ENCODE results near the gene SIGLEC6.
"Not testable (repeated sequence)": the region's sequence is repeated elsewhere in the genome, so short reads cannot be mapped to it uniquely, and the experiment has no call there.

Gene SIGLEC6

DNA sequence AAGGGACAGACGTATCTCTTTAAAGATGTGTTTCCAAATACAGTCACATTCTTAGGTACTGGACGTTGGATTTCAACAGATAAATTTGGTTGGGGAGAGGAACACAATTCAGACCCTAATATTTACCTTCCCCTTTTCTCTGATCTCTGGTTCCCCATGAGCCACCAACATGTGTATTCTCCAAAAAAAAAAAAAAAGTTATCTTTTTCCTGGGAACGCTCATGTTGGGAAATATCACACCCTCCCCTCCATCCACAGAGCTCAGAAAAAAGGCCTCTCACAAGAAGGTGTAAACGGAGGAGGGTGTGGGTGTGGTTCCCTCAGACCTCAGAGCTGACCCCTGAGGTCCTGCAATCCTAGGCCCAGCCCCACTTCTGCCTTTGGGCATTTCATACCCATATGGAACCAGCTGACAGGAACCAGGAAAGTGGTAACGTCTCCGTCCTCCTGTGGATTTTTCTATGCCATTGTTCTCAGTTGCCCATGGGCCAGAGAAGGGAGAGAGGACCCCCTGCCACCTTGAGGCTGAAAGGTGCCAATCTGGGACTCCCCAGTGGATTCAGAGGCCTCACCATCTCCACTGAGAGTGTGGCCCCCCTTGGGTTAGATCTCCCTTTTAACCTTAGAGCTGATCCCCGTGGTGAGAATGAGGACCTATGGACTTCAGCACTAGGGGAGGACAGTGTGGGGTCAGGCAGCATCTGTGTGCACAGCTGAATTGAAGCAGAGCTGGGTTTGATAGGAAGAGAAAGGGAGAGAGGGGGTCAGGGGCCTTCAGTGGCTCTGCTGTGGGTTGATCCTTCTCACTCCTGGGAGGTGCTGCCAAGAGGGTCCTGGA lies 21.4 kb downstream of the SIGLEC6 start:
- in situ Hi-C loops (cut with MboI; ENCODE audit: low sequenced_read_pairs): no loop called here

DNA sequence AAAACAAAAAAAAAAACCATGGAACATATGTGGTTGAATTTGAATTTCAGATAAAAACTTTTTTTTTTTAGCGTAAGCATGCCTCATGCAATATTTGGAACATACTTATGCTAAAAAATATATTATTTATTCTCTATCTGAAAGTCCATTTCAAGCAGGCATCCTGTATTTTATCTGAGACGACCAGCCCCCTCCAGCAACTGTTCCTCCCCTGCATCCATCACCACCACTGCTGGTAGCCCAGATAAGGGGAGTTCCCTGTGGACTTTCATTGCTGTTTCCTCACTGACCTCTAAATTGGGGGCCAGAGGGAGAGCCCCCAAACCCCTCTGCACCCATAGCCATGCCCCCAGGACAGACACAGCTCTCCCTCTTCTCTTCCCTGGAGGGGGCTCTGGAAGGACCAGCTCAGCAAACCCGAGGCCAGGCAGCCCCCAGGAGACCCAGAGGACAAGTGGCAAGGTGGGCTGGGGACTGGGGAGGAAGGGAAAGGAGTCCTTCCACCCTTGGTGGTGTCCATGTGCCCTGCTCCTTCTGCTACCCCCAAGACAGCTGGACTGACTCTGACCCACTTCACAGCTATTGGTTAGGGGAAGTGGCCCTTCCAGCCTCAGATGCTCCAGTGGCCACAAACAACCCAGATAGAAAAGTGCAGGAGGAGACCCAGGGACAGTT lies 23.3 kb downstream of the SIGLEC6 start:
- in situ Hi-C loops (cut with MboI; ENCODE audit: low sequenced_read_pairs): no loop called here

DNA sequence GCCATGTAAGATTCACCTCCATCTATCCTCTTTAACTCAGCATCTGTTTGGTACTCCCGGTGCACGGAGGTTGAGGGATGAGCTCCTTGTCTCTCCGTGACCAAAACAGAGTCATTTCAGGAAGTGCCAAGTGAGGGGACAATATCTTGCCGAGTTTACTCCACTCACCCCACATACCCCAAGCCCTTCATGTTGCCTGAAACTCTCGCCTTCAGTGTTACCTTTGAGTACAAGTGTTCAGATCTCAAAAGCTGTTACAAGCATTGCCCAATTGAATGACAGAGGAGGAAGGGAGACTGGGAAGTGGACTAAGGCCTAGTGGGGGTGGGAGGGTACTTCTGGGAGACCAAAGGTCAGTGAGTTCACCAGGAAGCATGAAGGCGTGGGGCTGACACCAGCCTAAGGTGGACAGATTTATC lies 23.8 kb downstream of the SIGLEC6 start:
- in situ Hi-C loops (cut with MboI; ENCODE audit: low sequenced_read_pairs): no loop called here

- in situ Hi-C loops (cut with MboI; ENCODE audit: low sequenced_read_pairs): no loop called here
Measured at GRCh38 chr19:51507192-51507591, 24.3 kb downstream of the SIGLEC6 start.

DNA sequence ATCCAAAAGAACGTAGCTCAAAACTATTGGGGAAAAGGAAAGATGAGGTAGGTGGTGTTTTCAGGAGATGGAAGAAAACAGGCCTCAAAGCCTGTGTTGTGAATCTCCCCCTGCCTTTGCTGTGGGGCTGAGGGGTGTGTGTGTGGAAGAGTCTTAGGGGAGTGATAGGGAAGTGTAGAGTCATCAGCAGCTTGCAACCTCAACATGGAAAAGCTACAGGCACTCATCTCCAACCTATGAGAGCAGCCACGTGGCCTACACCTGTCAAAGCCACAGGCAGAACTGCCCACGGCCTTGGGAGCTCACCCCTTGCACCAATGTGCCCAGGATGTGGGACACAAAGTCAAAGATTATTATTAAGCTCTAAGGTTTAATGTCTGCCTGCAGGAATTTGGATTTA lies 25.6 kb downstream of the SIGLEC6 start:
- in situ Hi-C loops (cut with MboI; ENCODE audit: low sequenced_read_pairs): no loop called here

DNA sequence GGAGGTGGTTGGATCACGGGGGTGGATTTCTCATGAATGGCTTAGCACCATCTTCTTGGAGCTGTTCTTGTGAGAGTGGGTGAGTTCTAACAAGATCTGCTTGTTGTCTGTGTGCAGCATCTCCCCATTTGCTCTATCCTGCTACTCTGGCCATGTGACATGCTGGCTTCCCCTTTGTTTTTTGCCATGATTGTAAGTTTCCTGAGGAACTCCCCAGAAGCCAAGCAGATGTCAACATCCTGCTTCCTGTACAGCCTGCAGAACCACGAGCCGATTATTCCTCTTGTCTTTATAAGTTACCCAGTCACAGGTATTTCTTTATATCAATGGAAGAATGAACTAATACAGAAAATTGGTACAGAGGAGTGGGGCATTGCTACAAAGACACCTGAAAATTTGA lies 27.6 kb downstream of the SIGLEC6 start:
- in situ Hi-C loops (cut with MboI; ENCODE audit: low sequenced_read_pairs): no loop called here

GRCh38 chr19:51503286-51503817 lies 28.1 kb downstream of the SIGLEC6 start:
- in situ Hi-C loops (cut with MboI; ENCODE audit: low sequenced_read_pairs): no loop called here

GRCh38 chr19:51501594-51502263 lies 29.7 kb downstream of the SIGLEC6 start, which contains the start of gene SIGLEC12:
Gene SIGLEC12, minus strand, starts transcription at chr19:51501800. Its CDS starts 67 bp downstream, at chr19:51501733.
- in situ Hi-C loops (cut with MboI; ENCODE audit: low sequenced_read_pairs): no loop called here

- in situ Hi-C loops (cut with MboI; ENCODE audit: low sequenced_read_pairs): not testable (repeated sequence)
Measured at GRCh38 chr19:51500931-51501330, 30.5 kb downstream of the SIGLEC6 start.

DNA sequence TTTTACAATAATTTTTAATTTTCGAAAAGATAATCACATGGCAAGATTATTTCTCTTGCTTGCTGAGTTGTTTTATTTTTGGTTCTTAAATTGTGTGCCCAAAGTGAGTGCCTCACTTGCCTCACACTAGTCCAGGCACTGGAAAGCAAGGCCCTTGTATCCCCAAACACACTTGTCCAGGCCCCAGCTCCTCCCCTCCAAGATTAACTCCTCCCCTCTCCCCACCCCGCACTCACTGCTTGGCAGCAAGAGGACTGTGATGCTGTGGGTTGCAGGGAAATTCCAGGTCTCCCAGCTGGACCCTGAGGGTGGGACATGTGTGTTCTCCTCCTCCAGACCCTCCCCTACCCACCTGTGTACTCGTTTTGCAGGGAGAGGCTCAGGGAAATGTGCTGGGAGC lies 33.8 kb downstream of the SIGLEC6 start:
- in situ Hi-C loops (cut with MboI; ENCODE audit: low sequenced_read_pairs): no loop called here

DNA sequence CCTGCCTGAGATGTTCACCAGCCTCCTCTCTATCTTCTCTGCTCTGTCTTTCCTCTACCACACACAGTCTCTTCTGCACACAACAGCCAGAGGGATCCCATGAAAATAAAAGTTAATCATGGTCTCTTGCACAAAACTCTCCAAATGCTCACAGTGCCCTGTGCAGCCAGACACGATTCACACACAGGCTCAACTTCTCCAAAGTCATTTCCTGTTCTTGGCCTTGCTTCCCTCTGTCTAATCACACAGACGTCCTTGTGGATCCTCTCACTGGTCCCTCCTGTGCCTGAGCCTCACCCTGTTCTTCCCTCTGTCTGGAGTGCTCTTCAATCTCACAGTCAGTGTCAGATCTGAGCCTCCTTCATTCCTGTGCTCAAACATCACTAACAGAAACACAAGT lies 37.7 kb downstream of the SIGLEC6 start:
- in situ Hi-C loops (cut with MboI; ENCODE audit: low sequenced_read_pairs): no loop called here

DNA sequence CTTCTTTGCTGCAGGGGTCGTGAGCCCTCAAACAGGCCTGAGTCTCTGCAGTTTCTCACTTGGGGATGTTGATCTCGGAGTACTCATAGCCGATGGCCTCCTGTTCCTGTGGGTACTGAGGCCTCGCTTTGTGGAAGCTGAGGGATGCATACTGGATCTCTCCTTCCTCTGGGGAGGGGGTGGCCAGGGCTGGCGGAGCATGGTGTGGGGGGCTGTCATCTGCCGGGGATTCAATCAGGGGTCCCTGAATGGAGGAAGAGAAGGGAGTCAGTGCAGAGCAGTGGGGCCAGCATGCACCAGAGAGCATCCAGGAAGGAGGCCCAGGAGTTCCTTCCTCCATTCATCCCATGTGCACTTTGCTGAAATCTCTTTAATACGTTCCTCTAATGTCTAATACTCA lies 39.9 kb downstream of the SIGLEC6 start:
- in situ Hi-C loops (cut with MboI; ENCODE audit: low sequenced_read_pairs): no loop called here

DNA sequence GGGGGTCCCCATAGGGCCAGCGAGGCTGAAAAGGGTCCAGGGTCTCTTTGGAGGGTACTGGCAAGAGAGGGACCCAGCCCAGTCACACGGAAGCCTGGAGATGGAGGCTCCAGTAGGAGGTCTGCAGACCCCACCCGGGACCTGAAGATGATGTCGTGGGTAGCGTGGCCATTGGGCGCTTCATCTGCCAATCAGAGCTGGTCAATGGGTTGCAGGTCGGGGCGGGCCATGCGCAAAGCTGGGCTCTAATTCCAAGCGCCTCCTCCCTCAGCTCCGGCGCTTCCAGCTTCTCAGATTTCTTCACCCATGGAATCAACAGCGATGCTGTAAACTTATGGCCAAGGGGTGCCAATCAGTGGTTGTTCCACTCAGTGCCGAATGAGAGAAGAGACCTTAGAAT lies 40.8 kb downstream of the SIGLEC6 start:
- in situ Hi-C loops (cut with MboI; ENCODE audit: low sequenced_read_pairs): no loop called here

GRCh38 chr19:51489113-51489512 lies 42.4 kb downstream of the SIGLEC6 start:
- in situ Hi-C loops (cut with MboI; ENCODE audit: low sequenced_read_pairs): no loop called here

- in situ Hi-C loops (cut with MboI; ENCODE audit: low sequenced_read_pairs): no loop called here
Measured at GRCh38 chr19:51488491-51488890, 43.0 kb downstream of the SIGLEC6 start.

- in situ Hi-C loops (cut with MboI; ENCODE audit: low sequenced_read_pairs): no loop called here
Measured at GRCh38 chr19:51485960-51486660, 45.4 kb downstream of the SIGLEC6 start.

GRCh38 chr19:51480590-51480989 lies 50.9 kb downstream of the SIGLEC6 start:
- in situ Hi-C loops (cut with MboI; ENCODE audit: low sequenced_read_pairs): no loop called here

GRCh38 chr19:51479531-51480331 lies 51.7 kb downstream of the SIGLEC6 start:
- in situ Hi-C loops (cut with MboI; ENCODE audit: low sequenced_read_pairs): loop anchor here (10.0 kb wide), 1 partner anchor 175 kb away; no protein-coding TSS in a partner anchor

GRCh38 chr19:51478381-51479234 lies 52.9 kb downstream of the SIGLEC6 start, which contains the start of gene CEACAM18:
Gene CEACAM18, plus strand, starts transcription at chr19:51478539.
- in situ Hi-C loops (cut with MboI; ENCODE audit: low sequenced_read_pairs): loop anchor here (10.0 kb wide), 1 partner anchor 176 kb away; no protein-coding TSS in a partner anchor

Data from HL-60/S4 (cell line).